Measurements from ENCODE around the gene DNAH2.

DNA sequence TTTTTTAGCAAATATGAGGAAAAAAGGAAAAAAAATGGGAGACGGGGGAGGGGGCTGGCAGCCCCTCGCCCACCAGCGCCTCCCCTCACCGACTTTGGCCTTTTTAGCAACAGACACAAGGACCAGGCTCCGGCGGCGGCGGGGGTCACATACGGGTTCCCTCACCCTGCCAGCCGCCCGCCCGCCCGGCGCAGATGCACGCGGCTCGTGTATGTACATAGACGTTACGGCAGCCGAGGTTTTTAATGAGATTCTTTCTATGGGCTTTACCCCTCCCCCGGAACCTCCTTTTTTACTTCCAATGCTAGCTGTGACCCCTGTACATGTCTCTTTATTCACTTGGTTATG is 136.1 kb downstream of the DNAH2 start:
- TF ChIP-seq POLR2AphosphoS5 (IDR thresholded peaks at IDR 0.05; ENCODE audit: low read depth, low read length) (no peak), POLR2A (IDR thresholded peaks at IDR 0.05; ENCODE audit: low read depth, low read length) (no peak), TAF1 (IDR thresholded peaks at IDR 0.05; ENCODE audit: low read depth, low read length) (no peak), SPI1 (IDR thresholded peaks at IDR 0.05; ENCODE audit: low read depth, low read length) (no peak), POU2F2 (IDR thresholded peaks at IDR 0.05; ENCODE audit: low read depth, low read length) (no peak)
